HepG2 (cell line): ENCODE measurements around the gene AP5Z1. TPM values are rescaled to one million over a fixed set of nuclear protein-coding genes. Genes with fewer than 3 reads are reported as not detected.
A peak's percentile ranks its signal among the peaks of the same experiment; 100 is the strongest.

Experiments
- ATAC-seq: fragments of 200-7000 bp; cut with Tn5 transposase; 3 replicates; pipeline ENCODE4 v1.9.1; 2020; ENCODE audit warnings: mild to moderate bottlenecking, moderate library complexity
- BruUV-seq: library from RNA; stranded (reverse); fragments of 400-500 nt; replicated peaks from 2 replicates; lab custom pipeline; 2021; lab: Mats Ljungman, UMichigan
- CTCF ChIA-PET: fragments of 300-600 bp; formaldehyde crosslinking; extraction: SDS; loops from one replicate; lab custom pipeline; 2021; ENCODE audit warnings: low total read pairs, inconsistent platforms, low intra/inter-chr PET ratio; lab: Yijun Ruan, JAX
- POLR2A ChIA-PET: fragments of 350-600 bp; sonication (Branson Sonifier 250); formaldehyde crosslinking; loops from one replicate; lab custom pipeline; 2020; ENCODE audit warnings: antibody characterized with exemption, inconsistent platforms; lab: Yijun Ruan, JAX
- DNase-seq: peaks from one replicate; pipeline ENCODE4 v3.0.0-alpha.2; 2015; ENCODE audit warnings: low spot score
- FAIRE-seq: peaks from 3 replicates; lab custom pipeline; 2011; peaks lifted over from hg19 to GRCh38; lab: Jason Lieb, UNC
- H2AFZ ChIP-seq: one replicate; pipeline ENCODE4 v1.6.1; 2011; ENCODE audit warnings: low read length, inconsistent platforms
- H3K27ac ChIP-seq: fragments of 300-600 bp; 3 replicates; pipeline ENCODE4 v1.8.0; 2011; ENCODE audit warnings: mixed run types, mild to moderate bottlenecking, mixed read lengths, low read length, inconsistent platforms; ENCODE audit not compliant: insufficient read depth; ENCODE audit errors: extremely low read length
- H3K27me3 ChIP-seq, 2 experiments: fragments of 200-600 bp in 1 of 2; 2 replicates in 1 of 2; 3 replicates in 1 of 2; pipeline versions ENCODE4 v1.6.0 to v1.8.0; 2011; ENCODE audit warnings: low read length in 2 of 2, mild to moderate bottlenecking in 2 of 2, moderate library complexity in 2 of 2, inconsistent platforms in 1 of 2; ENCODE audit not compliant: insufficient read depth in 2 of 2, control insufficient read depth in 1 of 2
- H3K36me3 ChIP-seq, 2 experiments: fragments of 200-600 bp in 1 of 2; replicated peaks in 1 of 2; 2 replicates in 1 of 2; 3 replicates in 1 of 2; pipeline versions ENCODE4 v1.5.1 to v1.8.0; 2011; ENCODE audit warnings: low read length in 2 of 2, inconsistent platforms in 1 of 2; ENCODE audit not compliant: insufficient read depth in 2 of 2, control insufficient read depth in 1 of 2
- H3K4me1 ChIP-seq: 2 replicates; pipeline ENCODE4 v1.5.1; 2012; ENCODE audit warnings: low read length, inconsistent platforms; ENCODE audit not compliant: insufficient read depth
- H3K4me2 ChIP-seq: 2 replicates; pipeline ENCODE4 v1.6.0; 2011; ENCODE audit warnings: low read depth, low read length, inconsistent platforms
- H3K4me3 ChIP-seq, 3 experiments: fragments of 200-600 bp in 1 of 3; sonication (generic), shearing (Covaris generic) in 1 of 3; replicated peaks in 1 of 3; 2 replicates each; pipeline ENCODE4 v1.5.1; 2011 to 2016; ENCODE audit warnings: low read length in 3 of 3, inconsistent platforms in 2 of 3, low read depth in 2 of 3, mild to moderate bottlenecking in 2 of 3, control low read depth in 1 of 3, mixed read lengths in 1 of 3; ENCODE audit not compliant: insufficient read depth in 1 of 3
- H3K79me2 ChIP-seq: one replicate; pipeline ENCODE4 v1.6.1; 2011; ENCODE audit warnings: low read length, inconsistent platforms; ENCODE audit not compliant: insufficient read depth
- H3K9ac ChIP-seq: 2 replicates; pipeline ENCODE4 v1.6.0; 2011; ENCODE audit warnings: mild to moderate bottlenecking, low read depth, low read length, inconsistent platforms; ENCODE audit not compliant: insufficient read depth
- H3K9me3 ChIP-seq: 2 replicates; pipeline ENCODE4 v1.5.1; 2012; ENCODE audit warnings: mild to moderate bottlenecking, low read length
- H4K20me1 ChIP-seq: 2 replicates; pipeline ENCODE4 v1.6.0; 2011; ENCODE audit warnings: inconsistent platforms, mild to moderate bottlenecking, low read length, moderate library complexity; ENCODE audit not compliant: insufficient read depth
- AKNA ChIP-seq: sonication (generic); formaldehyde crosslinking; IDR thresholded peaks from 2 replicates; pipeline ENCODE4 v1.4.0; 2020; ENCODE audit warnings: missing genetic modification reagents, borderline replicate concordance
- ATF3 ChIP-seq: sonication (generic); formaldehyde crosslinking; IDR thresholded peaks from 2 replicates; pipeline ENCODE4 v1.4.0; 2020; ENCODE audit warnings: missing genetic modification reagents
- KDM3A ChIP-seq: IDR thresholded peaks from 2 replicates; pipeline ENCODE4 v1.6.1; 2018; ENCODE audit warnings: low read depth, missing compliant biosample characterization
- TARDBP ChIP-seq: sonication (generic); formaldehyde crosslinking; IDR thresholded peaks from 2 replicates; pipeline ENCODE4 v1.8.0; 2022; ENCODE audit warnings: mild to moderate bottlenecking, missing genetic modification reagents
- ZNF567 ChIP-seq: sonication (generic); formaldehyde crosslinking; IDR thresholded peaks from 2 replicates; pipeline ENCODE4 v1.8.1; 2023; ENCODE audit warnings: mild to moderate bottlenecking, missing genetic modification reagents, borderline replicate concordance
- ZNF687 ChIP-seq: sonication (generic); formaldehyde crosslinking; IDR thresholded peaks from 2 replicates; pipeline ENCODE4 v1.5.1; 2020; ENCODE audit warnings: mild to moderate bottlenecking, missing genetic modification reagents, moderate library complexity
- ZNF691 ChIP-seq: sonication (generic); formaldehyde crosslinking; IDR thresholded peaks from 2 replicates; pipeline ENCODE4 v1.4.0; 2020; ENCODE audit warnings: missing genetic modification reagents, low read depth, mild to moderate bottlenecking, borderline replicate concordance
- WGBS: methylation state at CpG from one replicate; pipeline ENCODE4 v1.1.6; 2017; ENCODE audit warnings: low lambda C conversion rate; 5-methylcytosine and 5-hydroxymethylcytosine counted together
- in situ Hi-C: cut with HindIII; loops from 2 replicates; pipeline ENCODE4 v1.10.0; 2017; ENCODE audit warnings: low pct_unique_long_range_greater_than_20kb; ENCODE audit not compliant: extremely low pct_ligation_motif_present
- intact Hi-C: fragments of 100-400 bp; cut with micrococcal nuclease; formaldehyde crosslinking; loops from one replicate; pipeline ENCODE4 v1.10.0; 2022; ENCODE audit not compliant: unreplicated experiment
- polyA plus RNA-seq, 8 experiments: library from polyadenylated mRNA; depleted of rRNA in 3 of 8; stranded (reverse) in 7 of 8; unstranded in 1 of 8; fragments of >200 nt; fragmentation: Illumina TruSeq in 4 of 8; extraction: Trizol in 4 of 8; gene quantifications; 2 replicates each; pipeline versions ENCODE4 v1.2.1 to v1.2.3, GENCODE V29; 2011 to 2016; ENCODE audit warnings: low read depth in 4 of 8, missing spikeins in 1 of 8, mixed read lengths in 1 of 8; ENCODE audit not compliant: insufficient read depth in 1 of 8
- total RNA-seq, 5 experiments: library from RNA; depleted of rRNA; stranded (reverse); fragments of >200 nt; fragmentation: Illumina TruSeq; extraction: Trizol; gene quantifications; 2 replicates each; pipeline ENCODE4 v1.2.3, GENCODE V29; 2016; ENCODE audit warnings: low read depth in 1 of 5

Gene AP5Z1
- total and polyA plus RNA-seq, 2 of the 13 experiments (the other 11 are each of a cell fraction or from before 2014, with no cell fraction given), result 9.3 to 15.1 TPM

- TF ChIP-seq ZNF691 (CRISPR knock-in tag) (no peak), ZNF687 (CRISPR knock-in tag) (0 out of 2 replicates have a peak, but pooled peaks have one; percentile 20)
- TF ChIP-seq, all 625 proteins: peak for 5
Observed at GRCh38 chr7:4815609-4816418, 40.4 kb downstream of the AP5Z1 start (continued).

- POLR2A ChIA-PET, result no interaction called here
- TF ChIP-seq AKNA (CRISPR knock-in tag) (no peak), ZNF567 (CRISPR knock-in tag) (no peak), KDM3A (CRISPR knock-in tag) (no peak), TARDBP (CRISPR knock-in tag) (no peak), ATF3 (no peak)
Observed at GRCh38 chr7:4816419-4817080, 41.1 kb downstream of the AP5Z1 start.

More at GRCh38 chr7:4816419-4817080, 41.1 kb downstream of the AP5Z1 start:
- no peaks in the 10 kb centered on the region for H3K79me2 ChIP-seq
- no peak overlapping the region for H3K27ac ChIP-seq
- CTCF ChIA-PET, result no interaction called here
- peaks cover 11 to 68% of the 10 kb centered on the region in 2 experiments for H3K27me3 ChIP-seq
- H3K9me3 ChIP-seq, result no peaks in the 10 kb centered on the region
- no peaks in the 10 kb centered on the region for H3K36me3 ChIP-seq
- no peak overlapping the region for H3K4me3 ChIP-seq
- H3K4me2 ChIP-seq, result no peak overlapping the region
- H4K20me1 ChIP-seq, result no peaks in the 10 kb centered on the region
- H2AFZ ChIP-seq, result no peak overlapping the region
- in situ Hi-C loops, result no loop called here
- DNase-seq, result no peak
- peaks cover 7% of the 10 kb centered on the region; the same call in 1 of the 2 replicates for H3K4me1 ChIP-seq
- ATAC-seq, result no peak
- 62% methylated on average over 8 of the region's 26 CpGs for WGBS
- no peak overlapping the region for H3K9ac ChIP-seq
- no peak for FAIRE-seq
- BruUV-seq, result no TSS peak
- intact Hi-C loops, result no loop called here
